Measurements from ENCODE around the gene PAM.

PAM gene

GRCh38 chr5:102927007-102927406 is 171.9 kb downstream of the PAM start:
- no peak for ATAC-seq
- TF ChIP-seq ZC3H10 (CRISPR knock-in tag; IDR thresholded peaks at IDR 0.05) (no peak), ZNF8 (CRISPR knock-in tag; IDR thresholded peaks at IDR 0.05) (no peak), GLIS3 (CRISPR knock-in tag; IDR thresholded peaks at IDR 0.05) (no peak), ISL1 (CRISPR knock-in tag; IDR thresholded peaks at IDR 0.05) (no peak), ZNF565 (CRISPR knock-in tag; conservative IDR thresholded peaks at IDR 0.05; ENCODE audit: low read depth) (no peak), CREB5 (CRISPR knock-in tag; IDR thresholded peaks at IDR 0.05; ENCODE audit: low read depth) (no peak)
- TF ChIP-seq, protein P1, sequence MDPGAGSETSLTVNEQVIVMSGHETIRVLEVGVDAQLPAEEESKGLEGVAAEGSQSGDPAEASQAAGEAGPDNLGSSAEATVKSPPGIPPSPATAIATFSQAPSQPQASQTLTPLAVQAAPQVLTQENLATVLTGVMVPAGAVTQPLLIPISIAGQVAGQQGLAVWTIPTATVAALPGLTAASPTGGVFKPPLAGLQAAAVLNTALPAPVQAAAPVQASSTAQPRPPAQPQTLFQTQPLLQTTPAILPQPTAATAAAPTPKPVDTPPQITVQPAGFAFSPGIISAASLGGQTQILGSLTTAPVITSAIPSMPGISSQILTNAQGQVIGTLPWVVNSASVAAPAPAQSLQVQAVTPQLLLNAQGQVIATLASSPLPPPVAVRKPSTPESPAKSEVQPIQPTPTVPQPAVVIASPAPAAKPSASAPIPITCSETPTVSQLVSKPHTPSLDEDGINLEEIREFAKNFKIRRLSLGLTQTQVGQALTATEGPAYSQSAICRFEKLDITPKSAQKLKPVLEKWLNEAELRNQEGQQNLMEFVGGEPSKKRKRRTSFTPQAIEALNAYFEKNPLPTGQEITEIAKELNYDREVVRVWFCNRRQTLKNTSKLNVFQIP (CRISPR knock-in tag; IDR thresholded peaks at IDR 0.05; ENCODE audit: borderline replicate concordance, low read depth): no peak
- TF ChIP-seq, protein P2, sequence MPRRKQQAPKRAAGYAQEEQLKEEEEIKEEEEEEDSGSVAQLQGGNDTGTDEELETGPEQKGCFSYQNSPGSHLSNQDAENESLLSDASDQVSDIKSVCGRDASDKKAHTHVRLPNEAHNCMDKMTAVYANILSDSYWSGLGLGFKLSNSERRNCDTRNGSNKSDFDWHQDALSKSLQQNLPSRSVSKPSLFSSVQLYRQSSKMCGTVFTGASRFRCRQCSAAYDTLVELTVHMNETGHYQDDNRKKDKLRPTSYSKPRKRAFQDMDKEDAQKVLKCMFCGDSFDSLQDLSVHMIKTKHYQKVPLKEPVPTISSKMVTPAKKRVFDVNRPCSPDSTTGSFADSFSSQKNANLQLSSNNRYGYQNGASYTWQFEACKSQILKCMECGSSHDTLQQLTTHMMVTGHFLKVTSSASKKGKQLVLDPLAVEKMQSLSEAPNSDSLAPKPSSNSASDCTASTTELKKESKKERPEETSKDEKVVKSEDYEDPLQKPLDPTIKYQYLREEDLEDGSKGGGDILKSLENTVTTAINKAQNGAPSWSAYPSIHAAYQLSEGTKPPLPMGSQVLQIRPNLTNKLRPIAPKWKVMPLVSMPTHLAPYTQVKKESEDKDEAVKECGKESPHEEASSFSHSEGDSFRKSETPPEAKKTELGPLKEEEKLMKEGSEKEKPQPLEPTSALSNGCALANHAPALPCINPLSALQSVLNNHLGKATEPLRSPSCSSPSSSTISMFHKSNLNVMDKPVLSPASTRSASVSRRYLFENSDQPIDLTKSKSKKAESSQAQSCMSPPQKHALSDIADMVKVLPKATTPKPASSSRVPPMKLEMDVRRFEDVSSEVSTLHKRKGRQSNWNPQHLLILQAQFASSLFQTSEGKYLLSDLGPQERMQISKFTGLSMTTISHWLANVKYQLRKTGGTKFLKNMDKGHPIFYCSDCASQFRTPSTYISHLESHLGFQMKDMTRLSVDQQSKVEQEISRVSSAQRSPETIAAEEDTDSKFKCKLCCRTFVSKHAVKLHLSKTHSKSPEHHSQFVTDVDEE (CRISPR knock-in tag; IDR thresholded peaks at IDR 0.05): no peak

DNA sequence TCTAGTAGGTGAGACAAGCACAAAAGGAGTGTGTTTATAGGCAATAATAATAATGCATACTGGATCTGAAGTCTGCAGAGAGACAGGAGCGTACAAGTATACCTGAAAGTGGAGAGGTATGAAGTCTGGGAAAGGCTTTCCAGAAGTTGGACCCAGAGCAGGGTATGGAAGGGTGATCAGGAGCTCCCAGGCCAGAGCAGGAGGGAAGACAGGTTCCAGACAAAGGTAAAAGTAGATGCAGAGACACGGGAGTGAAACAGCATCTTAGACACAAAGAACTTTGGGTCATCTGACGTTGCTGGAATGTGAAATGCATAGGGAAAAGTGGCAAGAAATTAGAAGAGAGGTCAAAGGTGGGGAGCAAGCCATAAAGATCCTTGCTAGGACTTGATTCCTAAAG is 175.1 kb downstream of the PAM start:
- TF ChIP-seq ISL1 (CRISPR knock-in tag; IDR thresholded peaks at IDR 0.05) (no peak), ZNF8 (CRISPR knock-in tag; IDR thresholded peaks at IDR 0.05) (no peak), ZNF565 (CRISPR knock-in tag; conservative IDR thresholded peaks at IDR 0.05; ENCODE audit: low read depth) (no peak), PPARA (CRISPR knock-in tag; IDR thresholded peaks at IDR 0.05; ENCODE audit: borderline replicate concordance) (no peak), ZNF70 (CRISPR knock-in tag; IDR thresholded peaks at IDR 0.05) (no peak), CSDC2 (CRISPR knock-in tag; IDR thresholded peaks at IDR 0.05) (no peak), TOX (CRISPR knock-in tag; IDR thresholded peaks at IDR 0.05; ENCODE audit: borderline replicate concordance) (no peak), PATZ1 (CRISPR knock-in tag; IDR thresholded peaks at IDR 0.05; ENCODE audit: borderline replicate concordance) (no peak), BACH2 (CRISPR knock-in tag; IDR thresholded peaks at IDR 0.05; ENCODE audit: borderline replicate concordance) (no peak), ZC3H10 (CRISPR knock-in tag; IDR thresholded peaks at IDR 0.05) (no peak), CREB5 (CRISPR knock-in tag; IDR thresholded peaks at IDR 0.05; ENCODE audit: low read depth) (no peak), TCF4 (CRISPR knock-in tag; IDR thresholded peaks at IDR 0.05; ENCODE audit: borderline replicate concordance) (no peak), OSR1 (CRISPR knock-in tag; IDR thresholded peaks at IDR 0.05) (no peak), SNAI2 (CRISPR knock-in tag; IDR thresholded peaks at IDR 0.05) (no peak), ZFP30 (CRISPR knock-in tag; IDR thresholded peaks at IDR 0.05) (no peak)
- TF ChIP-seq, protein P2 (CRISPR knock-in tag; IDR thresholded peaks at IDR 0.05): no peak
- TF ChIP-seq, protein P1 (CRISPR knock-in tag; IDR thresholded peaks at IDR 0.05; ENCODE audit: borderline replicate concordance, low read depth): no peak
- TF ChIP-seq, protein P3, sequence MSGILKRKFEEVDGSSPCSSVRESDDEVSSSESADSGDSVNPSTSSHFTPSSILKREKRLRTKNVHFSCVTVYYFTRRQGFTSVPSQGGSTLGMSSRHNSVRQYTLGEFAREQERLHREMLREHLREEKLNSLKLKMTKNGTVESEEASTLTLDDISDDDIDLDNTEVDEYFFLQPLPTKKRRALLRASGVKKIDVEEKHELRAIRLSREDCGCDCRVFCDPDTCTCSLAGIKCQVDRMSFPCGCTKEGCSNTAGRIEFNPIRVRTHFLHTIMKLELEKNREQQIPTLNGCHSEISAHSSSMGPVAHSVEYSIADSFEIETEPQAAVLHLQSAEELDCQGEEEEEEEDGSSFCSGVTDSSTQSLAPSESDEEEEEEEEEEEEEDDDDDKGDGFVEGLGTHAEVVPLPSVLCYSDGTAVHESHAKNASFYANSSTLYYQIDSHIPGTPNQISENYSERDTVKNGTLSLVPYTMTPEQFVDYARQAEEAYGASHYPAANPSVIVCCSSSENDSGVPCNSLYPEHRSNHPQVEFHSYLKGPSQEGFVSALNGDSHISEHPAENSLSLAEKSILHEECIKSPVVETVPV (CRISPR knock-in tag; IDR thresholded peaks at IDR 0.05): no peak
- ATAC-seq: no peak

Data from SK-N-SH treated with all-trans-retinoic acid at 6 μM for 48 hours (cell line).